Measurements from ENCODE around the gene ZNF454.

The ZNF454 gene

GRCh38 chr5:178940569-178941360 is at the start of gene ZNF454:
TSS of gene ZNF454 (plus strand) at chr5:178941198. CDS start at chr5:178942792, 1,594 bp downstream.
- DNase-seq = peak; percentile 18 to 83 (median 63)

GRCh38 chr5:178895615-178896571 is 45.1 kb upstream of the ZNF454 start, which contains the start of gene ZFP2:
TSS of gene ZFP2 (plus strand) at chr5:178895913. CDS start at chr5:178931314, 35,401 bp downstream.
- peak; percentile 27 to 85 (median 79) for DNase-seq

DNA sequence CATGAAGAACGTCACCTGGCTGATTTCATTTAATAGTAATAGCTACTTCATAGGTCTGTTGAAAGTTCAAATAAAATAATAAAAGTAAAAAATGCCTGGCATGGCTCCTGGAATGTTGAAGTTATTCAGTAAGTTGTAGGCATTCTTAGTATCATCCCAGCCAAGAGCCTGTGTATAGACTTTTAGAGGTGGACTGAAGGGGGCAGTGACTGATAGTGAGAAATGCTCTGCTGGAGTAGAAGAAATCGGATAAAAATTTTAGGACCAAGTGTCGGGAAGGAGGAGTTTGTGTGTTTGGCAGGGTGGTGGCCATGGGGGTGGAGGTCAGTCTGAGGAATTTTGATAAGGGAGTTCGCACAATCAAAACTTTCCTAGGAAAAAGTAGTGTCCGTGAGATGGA is 41.7 kb upstream of the ZNF454 start:
- no peak for DNase-seq

DNA sequence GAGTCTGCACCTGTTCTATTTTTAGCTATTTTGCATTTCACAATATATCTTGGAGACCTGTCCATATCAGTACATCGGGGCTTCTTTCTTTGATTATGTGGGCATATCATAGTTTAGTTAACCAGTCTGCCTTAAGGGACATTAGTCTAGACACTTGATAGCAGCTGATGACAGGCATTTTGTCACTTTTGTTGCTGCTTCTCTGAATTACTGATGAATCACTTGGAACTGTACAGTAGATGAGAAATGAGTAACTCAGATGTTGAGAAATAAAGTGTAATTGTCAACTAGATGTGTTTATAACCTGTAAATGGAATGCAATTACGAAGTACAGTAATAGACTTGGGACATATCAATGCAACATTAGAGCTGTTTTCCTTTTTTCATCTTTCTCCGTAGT is 38.1 kb upstream of the ZNF454 start:
- no peak for DNase-seq

- DNase-seq = no peak
Observed at GRCh38 chr5:178931846-178932760, 8.9 kb upstream of the ZNF454 start.

DNA sequence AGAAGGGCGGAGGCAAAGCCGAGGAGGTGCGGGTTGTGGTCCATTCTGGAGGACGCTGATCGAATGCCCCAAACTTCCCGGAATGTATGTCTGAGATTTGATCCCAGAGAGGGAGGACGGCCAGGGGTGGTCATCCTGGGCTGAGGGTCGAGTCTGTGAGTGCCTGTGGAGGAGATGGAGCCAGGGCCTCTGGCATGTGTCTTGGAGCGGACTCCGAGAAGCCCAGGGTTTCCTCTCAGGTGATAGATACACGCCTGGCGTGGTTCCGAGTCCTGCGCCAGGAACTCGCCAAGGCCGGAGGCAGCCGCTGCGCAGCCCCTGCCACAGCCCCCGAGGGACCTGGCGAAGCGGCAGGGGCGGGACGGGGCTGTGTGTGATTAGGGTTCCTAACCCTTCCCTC is 363 bp downstream of the ZNF454 start:
- no peak for DNase-seq

DNA sequence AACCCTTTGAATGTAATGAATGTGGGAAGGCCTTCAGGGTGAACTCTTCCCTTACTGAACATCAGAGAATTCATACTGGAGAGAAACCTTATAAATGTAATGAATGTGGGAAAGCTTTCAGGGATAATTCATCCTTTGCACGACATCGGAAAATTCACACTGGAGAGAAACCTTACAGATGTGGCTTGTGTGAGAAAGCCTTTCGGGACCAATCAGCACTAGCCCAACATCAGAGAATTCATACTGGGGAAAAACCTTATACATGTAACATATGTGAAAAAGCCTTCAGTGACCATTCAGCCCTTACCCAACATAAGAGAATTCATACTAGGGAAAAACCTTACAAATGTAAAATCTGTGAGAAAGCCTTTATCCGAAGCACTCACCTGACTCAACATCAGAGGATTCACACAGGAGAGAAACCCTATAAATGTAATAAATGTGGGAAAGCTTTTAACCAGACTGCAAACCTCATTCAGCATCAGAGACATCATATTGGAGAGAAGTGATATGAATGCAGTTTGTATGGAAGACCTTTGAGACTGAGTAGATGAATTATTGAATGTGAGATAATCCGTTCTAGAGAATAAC is 24.6 kb downstream of the ZNF454 start:
- no peak for DNase-seq

DNA sequence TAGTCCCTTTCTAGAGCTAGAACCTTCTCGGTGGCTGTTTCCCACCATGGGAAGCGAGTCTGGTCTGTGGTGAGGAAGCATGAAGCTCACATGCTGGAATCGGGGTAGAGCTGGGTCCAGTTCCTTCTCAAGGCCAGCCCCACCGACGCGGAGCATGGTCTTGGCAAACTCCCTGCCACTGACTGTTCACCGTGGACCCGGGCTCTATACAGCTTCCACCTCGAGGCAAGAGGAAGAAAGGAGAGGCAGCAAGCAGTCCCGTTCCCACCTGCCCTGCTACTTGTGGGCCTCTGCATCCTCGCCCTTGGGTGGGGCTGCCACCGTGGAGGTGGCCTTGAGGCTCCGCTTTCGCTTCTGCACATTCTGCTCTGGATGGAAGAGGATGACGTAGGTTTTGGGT is 40.4 kb downstream of the ZNF454 start:
- DNase-seq = no peak

DNA sequence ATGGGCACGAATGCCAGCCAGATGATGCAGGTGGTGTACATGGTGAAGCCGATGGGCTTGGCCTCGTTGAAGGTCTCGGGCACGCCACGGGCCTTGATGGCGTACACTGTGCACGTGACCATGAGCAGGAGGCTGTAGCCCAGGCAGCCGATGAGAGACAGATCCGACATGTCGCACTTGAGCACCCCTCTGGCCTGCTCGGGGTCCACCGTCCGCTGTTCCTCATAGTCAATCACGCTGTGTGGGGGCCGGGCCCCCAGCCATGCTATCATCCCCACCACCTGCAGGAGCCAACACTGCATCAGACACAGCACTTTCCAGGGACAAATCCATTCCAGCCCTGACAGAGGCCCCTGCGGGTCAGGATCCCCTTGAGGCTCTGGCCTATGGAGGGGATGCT is 41.9 kb downstream of the ZNF454 start:
- DNase-seq = no peak

DNA sequence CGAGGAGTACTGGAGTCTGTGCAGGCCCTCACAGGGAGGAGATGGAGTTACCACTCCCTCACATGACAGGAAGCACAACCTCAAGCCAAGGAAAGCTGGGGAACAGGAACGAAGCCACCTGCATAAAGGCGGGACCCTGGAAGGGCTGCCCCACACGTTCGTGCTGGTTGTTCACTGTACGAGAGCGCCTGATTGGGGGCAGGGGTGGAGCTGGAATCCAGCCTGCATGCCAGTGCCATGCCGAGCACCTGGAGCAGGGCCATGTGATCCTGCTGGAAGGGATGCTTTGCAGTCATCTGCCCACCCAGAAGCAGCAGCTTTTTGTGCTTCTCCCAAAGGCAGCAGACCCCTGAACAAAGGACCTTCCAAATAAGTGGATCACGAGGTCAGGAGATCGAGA is 42.7 kb downstream of the ZNF454 start:
- DNase-seq = no peak

DNA sequence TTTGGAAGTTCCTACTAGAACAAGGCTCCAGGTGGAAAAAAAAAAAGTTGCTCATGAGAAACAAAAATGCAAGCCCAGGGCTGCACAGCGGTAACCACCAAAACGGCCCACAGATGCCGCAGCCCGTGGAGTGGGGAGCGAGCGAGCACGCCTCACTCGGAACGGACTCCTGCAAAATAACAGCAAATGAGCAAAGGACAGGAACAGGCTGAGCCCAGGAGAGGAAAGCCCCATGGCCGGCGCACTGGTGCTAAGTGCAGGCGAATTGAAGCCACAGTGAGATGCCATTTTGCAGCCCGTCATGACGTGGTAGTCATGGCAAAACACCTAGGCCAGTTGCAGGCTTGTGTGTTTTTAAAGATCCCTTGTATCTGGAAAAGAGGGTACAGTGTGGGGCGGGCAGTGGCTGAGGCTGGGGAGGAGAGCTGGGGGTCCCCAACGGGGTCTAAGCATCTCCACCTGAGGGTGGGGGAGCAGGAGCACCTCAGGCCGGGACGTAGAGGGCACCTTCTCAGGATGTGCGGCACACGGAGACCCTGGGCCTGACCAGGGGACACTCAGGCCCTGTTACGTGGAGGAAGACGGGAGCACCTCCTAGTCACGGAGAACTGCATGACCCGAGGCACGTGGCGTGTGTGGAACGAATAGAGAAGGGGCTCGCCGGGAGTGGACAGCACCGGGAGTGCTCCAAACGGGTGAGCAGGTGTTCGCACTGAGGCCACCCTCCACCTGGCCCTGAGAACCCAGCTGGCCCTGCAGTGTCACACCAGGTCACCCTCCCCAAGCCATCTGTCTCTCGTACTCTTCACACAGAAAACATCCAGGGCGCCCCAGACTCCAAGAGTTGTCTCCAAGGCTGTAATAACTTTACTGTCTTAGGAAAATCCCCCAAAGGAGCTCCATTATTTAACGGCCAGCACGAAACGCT is 43.4 kb downstream of the ZNF454 start:
- no peak for DNase-seq

DNA sequence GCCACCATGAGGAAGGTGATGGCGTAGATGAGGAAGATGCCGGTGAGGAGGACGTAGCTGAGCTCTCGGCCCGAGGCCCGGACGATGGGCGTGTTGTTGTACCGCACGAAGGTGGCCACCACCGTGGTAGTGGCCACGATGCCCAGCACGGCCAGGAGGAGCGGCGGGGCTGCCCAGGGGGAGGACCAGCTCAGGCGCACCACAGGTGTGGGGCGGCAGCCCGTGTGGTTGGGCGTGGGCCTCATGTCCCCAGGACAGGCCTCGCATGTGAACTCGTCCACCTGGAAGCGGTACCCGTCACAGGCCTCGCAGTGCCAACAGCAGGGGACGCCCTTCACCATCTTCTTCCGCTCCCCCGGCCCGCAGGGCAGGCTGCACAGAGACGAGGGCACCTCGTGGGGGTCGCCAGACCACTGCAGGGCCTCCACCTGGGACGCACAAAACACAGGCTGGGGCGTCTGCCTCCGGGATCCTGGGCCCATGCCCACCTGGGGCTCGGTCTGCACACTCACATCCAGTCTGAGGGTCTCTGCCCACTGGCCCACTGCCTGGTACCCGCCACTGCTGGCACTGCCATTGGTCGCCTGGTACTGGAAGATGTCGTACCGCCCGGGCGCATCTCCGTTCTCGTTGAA is 45.4 kb downstream of the ZNF454 start:
- no peak for DNase-seq

DNA sequence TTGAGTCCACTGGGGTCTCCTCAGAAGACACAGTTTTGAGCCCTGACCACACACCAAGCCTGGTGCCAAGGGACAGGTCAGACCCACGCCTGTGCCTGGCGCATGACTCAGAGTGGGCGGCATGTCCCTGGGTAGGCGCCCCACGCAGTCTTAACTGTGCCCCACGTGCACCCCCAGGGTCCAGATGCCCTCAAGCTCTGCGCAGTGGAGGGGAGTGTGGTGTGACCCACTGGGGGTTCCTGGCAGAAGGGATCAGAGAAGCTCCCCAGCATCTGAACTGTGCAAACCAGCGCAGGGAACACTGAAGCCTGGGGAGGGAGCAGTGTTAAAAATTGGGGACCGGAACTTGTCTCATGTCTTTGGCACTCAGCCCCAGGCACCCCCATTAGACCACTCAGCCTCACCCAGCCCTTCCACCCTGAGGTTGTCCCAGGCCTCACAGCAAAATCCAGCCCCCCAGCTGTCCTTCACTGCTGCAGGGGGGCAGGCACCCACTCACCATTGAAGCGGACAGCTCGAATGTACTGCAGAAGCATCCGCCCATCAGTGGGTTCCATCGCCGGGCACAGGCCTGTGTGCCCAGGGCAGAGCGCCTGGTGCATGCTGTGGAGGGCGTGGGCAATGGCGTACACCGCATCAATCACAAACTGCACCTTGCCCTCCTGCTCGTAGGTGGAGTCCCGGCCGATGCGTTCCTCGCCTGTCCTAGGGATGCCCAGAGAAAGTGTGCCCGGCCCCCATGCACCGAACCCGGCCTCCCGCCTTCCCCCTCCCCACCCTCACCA is 47.6 kb downstream of the ZNF454 start:
- DNase-seq = no peak

DNA sequence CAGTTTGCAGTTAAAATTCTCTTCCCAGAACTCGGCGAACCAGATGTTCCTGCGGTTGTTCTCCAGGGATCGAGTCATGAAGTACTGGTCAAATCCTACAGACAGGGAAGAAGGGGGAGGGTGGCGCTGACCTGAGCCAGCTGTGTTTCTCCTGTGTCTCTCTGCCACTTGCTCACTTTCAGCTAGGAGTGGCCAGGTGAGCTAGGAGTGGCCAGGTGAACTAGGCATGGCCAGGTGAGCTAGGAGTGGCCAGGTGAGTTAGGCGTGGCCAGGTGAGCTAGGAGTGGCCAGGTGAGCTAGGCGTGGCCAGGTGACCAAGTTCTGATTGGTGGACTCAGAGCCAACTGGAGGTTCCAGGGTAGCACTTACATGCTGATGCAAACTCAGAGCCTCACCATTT is 48.3 kb downstream of the ZNF454 start:
- no peak for DNase-seq

GRCh38 chr5:178990491-178990890 is 49.5 kb downstream of the ZNF454 start:
- no peak for DNase-seq

- DNase-seq = no peak
Observed at GRCh38 chr5:178991190-178992145, 50.5 kb downstream of the ZNF454 start.

- DNase-seq = no peak
Observed at GRCh38 chr5:178992291-178992895, 51.4 kb downstream of the ZNF454 start.

- no peak for DNase-seq
Observed at GRCh38 chr5:178993236-178993765, 52.3 kb downstream of the ZNF454 start.
